ENCODE data around the gene ANGPTL3.
"Not testable (repeated sequence)": the region's sequence is repeated elsewhere in the genome, so short reads cannot be mapped to it uniquely, and the experiment has no call there.

The ANGPTL3 gene, protein sequence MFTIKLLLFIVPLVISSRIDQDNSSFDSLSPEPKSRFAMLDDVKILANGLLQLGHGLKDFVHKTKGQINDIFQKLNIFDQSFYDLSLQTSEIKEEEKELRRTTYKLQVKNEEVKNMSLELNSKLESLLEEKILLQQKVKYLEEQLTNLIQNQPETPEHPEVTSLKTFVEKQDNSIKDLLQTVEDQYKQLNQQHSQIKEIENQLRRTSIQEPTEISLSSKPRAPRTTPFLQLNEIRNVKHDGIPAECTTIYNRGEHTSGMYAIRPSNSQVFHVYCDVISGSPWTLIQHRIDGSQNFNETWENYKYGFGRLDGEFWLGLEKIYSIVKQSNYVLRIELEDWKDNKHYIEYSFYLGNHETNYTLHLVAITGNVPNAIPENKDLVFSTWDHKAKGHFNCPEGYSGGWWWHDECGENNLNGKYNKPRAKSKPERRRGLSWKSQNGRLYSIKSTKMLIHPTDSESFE

DNA sequence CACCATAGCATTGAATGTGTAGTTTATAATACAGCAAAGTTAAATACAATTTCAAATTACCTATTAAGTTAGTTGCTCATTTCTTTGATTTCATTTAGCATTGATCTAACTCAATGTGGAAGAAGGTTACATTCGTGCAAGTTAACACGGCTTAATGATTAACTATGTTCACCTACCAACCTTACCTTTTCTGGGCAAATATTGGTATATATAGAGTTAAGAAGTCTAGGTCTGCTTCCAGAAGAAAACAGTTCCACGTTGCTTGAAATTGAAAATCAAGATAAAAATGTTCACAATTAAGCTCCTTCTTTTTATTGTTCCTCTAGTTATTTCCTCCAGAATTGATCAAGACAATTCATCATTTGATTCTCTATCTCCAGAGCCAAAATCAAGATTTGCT, at the start of gene ANGPTL3:
TSS of gene ANGPTL3 (plus strand) at position 240 of the 400 bp plus-strand sequence. CDS start at position 287, 47 bp downstream.
- DNase-seq: no peak

DNA sequence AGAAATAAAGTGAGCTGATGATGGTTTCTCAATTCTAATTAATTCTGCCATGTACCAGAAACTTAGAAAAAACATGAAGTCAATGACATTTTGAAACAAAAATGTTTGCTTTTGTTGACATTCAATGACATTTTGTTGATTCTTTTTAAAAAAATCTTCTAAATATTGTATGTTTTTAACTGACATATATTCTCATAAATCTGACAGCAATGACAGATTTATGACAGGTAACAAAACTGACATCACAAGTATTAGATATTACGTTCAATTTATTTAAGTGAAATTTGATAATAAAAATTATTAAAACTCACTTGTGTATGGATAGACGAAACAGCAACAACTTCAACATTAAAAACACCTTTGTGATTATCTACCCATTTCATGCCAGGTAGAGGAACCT, 36.0 kb upstream of the ANGPTL3 start:
- DNase-seq: no peak

DNA sequence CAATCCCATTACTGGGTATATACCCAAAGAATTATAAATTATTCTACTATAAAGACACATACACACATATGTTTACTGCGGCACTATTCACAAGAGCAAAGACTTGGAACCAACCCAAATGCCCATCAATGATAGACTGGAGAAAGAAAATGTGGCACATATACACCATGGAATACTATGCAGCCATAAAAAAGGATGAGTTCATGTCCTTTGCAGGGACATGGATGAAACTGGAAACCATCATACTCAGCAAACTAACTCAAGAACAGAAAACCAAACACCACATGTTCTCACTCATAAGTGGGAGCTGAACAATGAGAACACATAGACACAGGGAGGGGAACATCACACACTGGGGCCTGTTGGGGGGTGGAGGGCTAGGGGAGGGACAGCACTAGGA, 30.1 kb upstream of the ANGPTL3 start:
- not testable (repeated sequence) for DNase-seq

DNA sequence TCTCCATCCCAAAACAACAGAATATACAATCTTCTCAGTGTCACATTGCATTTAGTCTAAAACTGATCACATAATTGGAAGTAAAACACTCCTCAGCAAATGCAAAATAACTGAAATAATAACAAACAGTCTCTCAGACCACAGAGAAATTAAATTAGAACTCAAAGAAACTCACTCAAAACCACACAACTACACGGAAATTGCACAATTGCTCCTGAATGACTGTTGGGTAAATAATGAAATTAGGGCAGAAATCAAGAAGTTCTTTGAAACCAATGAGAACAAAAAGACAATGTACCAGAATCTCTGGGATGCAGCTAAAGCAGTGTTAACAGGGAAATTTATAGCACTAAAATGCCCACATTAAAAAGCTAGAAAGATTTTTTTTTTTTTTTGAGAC, 29.4 kb upstream of the ANGPTL3 start:
- DNase-seq: not testable (repeated sequence)

DNA sequence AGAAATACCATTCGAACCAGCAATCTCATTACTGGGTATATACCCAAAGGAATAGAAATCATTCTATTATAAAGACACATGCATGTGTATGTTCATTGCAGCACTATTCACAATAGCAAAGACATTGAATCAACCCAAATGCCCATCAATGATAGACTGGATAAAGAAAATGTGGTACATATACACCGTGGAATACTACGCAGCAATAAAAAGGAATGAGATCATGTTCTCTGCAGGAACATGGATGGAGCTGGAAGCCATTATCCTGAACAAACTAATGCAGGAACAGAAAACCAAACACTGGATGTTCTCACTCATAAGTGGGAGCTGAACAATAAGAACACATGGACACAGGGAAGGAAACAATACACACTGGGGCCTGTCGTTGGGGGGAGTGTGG, 25.8 kb upstream of the ANGPTL3 start:
- not testable (repeated sequence) for DNase-seq

DNA sequence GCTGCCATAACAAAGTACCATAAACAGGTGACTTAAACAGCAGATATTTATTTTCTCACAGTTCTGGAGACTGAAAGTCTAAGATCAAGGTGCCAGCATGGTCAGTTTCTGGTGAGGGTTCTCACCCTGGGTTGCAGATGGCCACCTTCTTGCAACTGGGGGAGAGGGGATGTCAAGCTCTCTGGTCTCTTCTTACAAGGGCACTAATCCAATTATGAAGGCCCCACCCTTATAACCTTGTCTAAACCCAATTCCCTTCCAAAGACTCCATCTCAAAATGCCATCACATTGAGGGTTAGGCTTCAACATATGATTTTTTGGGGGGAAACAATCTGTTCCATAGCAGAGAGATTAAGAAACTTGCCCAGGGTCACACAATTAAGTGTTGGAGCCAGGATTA, 24.8 kb upstream of the ANGPTL3 start:
- DNase-seq: no peak

DNA sequence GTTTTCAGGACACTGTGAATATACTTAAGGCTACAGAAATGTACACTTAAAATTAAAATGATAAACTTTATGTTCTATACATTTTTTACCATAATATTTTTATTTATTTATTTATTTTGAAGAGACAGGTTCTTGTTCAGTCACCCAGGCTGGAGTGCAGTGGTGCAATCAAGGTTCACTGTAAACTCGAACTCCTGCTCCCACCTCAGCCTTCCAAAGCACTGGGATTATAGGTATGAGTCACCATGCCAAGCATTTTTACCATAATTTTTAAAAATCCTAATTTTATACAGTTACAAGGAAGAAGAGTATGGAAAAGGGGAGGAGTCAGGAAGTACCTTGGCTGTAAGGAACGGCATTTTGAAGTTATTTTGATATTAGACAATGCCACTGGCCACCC, 23.6 kb upstream of the ANGPTL3 start:
- no peak for DNase-seq

DNA sequence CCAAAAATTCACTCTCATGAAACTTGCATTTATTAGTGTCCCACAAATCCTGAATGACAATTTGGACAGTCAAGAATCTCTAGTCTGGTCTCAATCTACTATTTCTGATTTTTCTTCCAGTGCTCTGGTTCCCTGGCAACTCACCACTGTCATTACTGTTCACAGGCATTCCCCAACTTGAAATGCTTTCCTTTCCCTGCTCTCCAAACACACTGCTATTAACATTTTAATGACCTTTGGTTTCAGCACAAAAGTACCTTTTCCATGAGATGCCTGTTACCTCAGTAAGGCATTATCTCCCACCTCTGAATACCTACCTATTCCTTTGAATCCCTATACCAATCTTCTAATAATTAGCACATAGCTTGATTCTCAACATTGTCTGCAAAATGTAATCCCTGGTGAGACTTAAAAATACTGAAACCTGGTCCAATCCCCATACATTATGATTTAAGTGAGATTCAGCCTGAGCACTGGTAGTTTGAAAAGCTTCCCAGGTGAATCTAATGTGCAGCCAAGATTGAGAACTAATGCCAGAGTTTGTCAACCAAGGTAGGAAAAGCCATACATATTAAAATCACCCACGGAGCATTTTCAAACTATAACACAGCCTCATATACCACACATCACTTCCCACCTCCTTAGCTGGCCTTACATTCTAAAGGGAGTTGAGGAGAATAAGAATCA, 11.7 kb upstream of the ANGPTL3 start:
- DNase-seq: no peak

DNA sequence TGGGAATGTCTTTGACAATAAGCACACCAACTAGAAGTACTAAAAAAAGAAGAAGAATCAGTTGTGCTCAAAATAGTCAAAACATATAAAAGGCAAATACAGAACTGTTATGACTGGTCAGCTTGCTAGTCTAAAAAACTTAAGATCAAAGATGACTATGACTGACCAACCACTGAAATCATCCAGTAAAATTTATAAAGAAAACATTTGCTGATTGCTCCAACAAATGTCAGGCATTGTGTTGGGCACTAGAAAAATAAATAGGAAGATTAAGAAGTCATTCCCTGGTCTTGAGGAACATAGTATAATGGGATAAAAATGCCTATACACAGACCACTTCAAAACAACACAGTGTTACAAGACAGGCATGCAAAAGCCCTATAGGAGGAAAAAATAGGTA, 9.3 kb upstream of the ANGPTL3 start:
- DNase-seq: no peak

DNA sequence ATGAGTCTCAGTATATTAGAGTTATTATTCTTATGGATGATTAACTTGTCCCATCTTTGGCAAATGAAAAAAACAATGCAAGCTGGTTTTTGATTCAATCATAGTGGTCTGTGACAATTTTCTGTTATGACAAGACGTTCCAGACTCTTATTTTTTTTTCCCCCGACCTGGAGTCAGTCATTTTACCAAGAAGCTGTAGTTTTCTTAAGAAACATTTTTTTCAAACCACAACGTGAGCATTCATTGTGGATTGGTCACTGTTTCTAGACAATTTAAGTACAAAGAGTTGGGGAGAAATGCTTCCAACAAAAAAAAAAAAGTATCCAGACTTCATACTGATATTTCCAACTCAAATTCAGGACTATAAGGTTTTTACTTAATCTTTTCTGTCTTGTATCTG, 8.0 kb upstream of the ANGPTL3 start:
- no peak for DNase-seq

DNA sequence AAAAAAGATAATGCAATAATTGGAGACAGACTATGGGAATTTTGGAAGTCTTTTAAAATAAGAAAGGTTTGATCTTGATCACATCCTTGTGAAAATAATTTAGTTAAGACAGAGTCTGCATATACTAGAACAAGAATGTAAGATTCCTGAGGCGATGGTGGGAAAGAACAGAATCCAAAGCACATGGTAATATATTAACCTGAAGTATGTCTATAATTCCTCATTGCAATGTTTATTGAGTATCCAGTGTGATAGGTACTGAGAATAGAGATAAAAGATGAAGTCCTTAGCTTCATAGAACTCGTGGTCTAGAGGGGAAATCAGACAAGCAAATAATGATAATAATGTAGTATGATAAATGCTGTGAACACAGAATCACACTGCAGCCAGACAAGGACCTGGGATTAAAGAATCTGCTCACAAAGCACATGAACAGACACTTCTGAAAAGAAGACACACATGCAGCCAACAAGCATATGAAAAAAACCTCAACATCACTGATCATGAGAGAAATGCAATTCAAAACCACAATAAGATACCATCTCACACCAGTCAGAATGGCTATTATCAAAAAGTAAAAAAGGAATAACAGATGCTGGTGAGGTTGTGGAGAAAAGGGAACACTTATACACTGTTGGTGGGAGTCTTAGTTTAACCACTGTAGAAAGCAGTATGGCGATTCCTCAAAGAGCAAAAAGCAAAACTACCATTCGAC, 6.9 kb upstream of the ANGPTL3 start:
- no peak for DNase-seq

DNA sequence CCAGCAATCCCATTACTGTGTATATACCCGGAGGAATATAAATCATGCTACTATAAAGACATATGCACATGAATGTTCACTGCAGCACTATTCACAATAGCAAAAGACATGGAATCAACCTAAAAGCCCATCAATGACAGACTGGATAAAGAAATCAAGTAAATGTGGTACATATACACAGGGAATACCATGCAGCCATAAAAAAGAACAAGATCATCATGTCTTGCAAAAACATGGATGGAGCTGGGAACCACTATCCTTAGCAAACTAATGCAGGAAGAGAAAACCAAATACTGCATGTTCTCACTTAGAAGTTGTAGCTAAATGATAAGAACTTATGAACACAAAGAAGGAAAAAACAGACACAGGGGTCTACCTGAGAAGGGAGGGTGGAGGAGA, 6.4 kb upstream of the ANGPTL3 start:
- DNase-seq: no peak

DNA sequence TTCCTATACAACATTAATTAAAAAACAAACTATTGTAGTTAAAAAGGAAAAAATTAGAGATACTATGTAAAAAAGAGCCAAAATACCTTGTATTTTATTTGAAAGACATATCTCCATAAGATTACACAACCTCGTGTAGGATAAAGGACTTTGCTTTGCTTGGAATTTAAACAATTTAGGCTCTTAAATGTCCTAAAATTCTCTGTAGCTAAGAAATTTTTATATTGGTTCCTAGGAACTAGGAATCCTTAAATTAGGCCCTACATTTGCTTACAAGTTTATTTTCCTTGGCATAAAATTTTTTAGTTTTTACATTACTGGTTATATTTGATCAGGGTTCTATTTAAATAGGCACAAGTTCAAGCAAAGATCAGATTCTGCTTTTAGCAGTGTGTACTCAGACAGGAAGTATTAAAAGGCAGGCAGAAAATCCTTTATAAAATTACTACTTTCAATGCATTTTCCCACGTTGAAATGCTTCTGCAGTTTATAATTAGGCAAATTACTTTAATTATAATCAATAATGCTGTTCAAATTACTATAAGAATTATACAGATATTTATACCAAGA, 3.4 kb upstream of the ANGPTL3 start:
- no peak for DNase-seq

DNA sequence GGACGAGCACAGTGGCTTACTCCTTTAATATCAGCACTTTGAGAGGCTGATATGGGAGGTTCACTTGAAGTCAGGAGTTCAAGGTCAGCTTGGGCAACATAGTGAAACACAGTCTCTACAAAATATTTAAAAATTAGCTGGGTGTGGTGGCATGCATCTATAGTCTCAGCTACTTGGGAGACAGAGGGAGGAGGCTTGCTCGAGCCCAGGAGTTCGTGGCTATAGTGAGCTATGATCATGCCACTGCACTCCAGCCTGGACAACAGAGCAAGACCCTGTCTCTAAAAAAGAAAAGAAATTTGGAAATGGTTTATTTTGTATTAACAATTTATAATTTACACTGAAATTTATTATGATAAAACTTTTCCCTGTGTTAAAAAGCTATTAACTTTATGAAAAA, 1.7 kb upstream of the ANGPTL3 start:
- DNase-seq: no peak

DNA sequence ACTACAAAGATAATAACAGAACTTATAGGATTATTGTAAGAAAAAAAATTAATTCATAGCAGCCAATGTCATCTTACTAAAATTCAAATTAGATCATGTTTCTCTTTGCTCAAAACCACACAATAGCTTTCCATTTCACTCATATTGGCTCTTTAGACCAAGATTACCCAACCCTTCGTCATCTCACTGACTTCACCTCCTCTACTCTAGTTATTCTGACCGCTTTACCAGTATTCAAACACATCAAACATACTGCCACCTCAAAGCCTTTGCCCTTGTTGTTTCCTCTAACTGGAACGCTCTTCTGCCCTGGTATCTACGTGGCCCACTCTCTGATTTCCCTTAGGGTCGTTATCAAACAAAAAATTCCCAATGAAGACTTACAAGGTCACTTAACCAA, 1.7 kb downstream of the ANGPTL3 start:
- no peak for DNase-seq

DNA sequence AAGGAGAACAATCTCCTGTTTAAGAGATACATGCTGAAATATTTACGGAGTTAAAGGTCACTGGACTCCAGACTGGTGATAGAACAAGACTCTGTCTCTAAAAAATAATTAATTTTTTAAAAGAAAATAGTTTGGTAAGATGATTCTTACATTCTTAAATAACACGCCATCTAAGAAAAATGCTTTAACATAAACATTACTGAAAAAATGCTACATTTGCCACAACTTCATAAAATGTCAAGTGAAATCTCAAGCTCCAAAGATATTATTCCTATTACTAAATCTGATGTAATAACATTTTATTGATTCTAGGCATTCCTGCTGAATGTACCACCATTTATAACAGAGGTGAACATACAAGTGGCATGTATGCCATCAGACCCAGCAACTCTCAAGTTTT, 4.1 kb downstream of the ANGPTL3 start:
- no peak for DNase-seq

DNA sequence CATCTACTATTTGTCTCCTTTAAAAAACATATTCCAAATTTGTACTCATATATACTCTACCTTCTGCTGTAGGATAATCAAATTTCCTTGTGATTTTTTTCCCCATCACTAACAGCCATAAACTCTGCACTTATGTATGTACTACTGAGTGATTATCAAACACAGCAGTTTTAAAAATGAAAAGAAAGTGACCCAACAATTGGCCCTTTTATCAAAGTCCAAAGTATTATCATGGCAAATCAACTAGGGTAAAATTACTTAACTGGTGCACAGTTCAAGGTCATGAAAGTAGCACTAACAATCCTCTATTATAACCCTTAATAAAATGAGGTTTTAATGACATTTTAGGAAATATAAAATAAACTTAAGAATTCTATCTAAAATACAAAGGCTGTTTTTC, 11.6 kb downstream of the ANGPTL3 start:
- no peak for DNase-seq

DNA sequence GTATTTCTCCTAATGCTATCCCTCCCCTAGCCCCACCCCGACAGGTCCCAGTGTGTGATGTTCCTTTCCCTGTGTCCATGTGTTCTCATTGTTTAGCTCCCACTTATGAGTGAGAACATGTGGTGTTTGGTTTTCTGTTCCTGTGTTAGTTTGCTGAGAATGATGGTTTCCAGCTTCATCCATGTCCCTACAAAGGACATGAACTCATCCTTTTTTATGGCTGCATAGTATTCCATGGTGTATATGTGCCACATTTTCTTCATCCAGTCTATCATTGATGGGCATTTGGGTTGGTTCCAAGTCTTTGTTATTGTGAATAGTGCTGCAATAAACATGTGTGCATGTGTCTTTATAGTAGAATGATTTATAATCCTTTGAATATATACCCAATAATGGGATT, 13.3 kb downstream of the ANGPTL3 start:
- not testable (repeated sequence) for DNase-seq

DNA sequence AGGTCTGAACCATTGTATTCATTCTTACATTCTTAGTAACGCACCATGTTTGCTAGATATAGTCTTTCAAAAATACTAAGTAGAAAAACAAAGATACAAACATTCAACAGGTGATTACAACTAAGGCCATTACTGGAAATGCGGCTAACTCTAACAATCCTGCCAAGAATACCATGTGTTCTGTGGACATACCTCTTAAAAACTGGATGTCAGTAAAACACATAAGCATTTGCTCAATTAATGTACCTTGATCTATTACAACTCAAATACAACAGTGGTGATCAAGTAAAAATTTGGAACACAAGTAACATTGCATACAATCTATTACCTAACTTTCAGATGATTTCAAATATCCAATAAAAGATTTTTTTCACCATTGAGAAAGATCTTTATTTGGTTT, 15.4 kb downstream of the ANGPTL3 start:
- no peak for DNase-seq

DNA sequence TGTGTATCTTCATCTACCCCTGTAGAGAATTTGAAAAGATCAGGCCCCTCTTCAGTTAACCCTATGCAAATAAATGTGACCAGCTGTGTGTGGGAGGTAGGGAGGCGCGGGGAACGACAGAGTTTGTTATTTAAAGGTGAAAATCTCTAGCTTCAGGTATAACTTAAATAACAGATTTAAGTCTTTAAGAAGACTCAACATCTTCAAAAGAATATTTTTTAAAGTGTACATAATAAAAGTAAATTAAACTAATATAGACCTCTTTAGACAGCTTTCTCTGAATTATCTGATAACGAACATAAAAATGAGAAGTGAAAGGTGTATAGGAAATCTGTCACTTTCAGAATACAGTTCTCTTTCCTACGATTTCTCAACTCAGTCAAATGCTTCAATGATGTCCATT, 16.0 kb downstream of the ANGPTL3 start:
- no peak for DNase-seq

DNA sequence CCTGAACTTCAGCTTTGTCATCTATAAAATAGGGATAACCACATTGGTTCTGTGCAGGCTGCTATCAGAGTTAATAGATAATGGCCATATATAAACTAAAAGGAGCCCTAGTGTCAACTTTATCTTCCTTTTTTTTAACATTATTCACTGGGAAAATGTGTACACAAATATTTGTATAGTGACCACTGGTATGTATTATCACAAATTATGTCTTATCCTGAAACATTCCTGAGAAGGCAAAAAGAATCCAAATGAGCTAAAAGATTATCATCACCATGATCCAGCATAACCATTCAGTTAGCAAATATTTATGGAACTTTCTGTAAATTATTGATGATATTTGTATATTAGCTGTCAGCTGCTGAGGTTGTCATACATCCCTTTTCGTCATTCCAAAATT, 16.6 kb downstream of the ANGPTL3 start:
- no peak for DNase-seq

DNA sequence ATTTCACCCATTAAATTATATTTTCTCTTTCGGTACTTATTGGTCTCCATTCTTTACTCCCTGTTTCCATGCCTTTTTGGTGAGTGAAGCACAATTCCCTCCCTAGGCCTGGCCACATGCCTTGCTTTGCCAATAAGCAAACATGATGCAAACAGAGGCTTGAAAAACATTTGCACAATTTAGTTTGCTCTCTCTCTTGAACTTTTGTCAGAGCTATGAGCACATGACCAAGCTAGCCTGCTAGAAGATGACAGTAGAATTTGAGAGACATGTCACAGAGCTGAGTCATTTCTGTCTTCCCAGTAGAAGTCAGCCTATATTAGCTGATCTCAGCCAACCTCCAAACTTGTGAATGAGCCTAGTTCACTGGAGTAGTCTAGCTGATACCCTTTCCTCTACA, 24.6 kb downstream of the ANGPTL3 start:
- DNase-seq: no peak

DNA sequence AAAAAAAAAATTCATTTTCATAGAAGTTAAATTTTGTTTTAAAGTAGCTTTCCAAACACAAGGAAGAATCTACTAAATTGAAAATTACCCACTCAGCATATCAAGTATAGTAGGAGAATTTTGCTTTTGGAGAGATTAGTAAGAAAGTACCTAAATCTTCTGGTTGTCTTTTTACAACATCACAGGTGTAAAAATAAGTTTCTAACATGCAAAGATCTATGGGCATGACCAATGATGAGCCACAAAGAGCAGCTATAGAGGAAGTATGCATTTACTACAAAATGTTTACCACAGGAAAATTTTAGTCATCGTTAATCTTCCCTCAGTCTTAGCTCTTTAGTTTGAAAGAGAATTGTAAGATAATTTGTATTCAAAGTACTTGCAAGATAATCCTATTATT, 28.1 kb downstream of the ANGPTL3 start:
- no peak for DNase-seq

DNA sequence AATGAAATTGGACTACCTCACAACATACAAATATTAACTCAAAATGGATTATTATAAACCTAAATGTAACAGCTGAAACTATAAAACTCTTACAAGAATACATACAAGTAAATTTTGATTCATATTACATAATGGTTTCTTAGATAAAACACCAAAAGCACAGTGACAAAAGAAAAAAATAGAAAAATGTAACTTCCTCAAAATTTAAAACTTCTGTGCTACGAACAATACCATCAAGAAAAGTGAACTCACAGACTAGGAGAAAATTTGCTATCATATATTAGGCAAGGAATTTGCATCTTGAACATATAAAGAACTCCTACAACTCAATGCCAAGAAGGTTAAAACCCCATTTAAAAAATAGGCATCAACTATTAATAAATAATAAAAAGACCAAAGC, 31.2 kb downstream of the ANGPTL3 start:
- no peak for DNase-seq
